Mammary epithelial cell (primary cell): ENCODE measurements around the gene DTX1.

Source experiments
- EZH2 ChIP-seq: IDR thresholded peaks from 2 replicates; pipeline ENCODE4 v1.6.1; 2012; ENCODE audit warnings: low read length, inconsistent platforms, borderline replicate concordance
- TF ChIP-seq, protein P1 (sequence below), 2 donors: IDR thresholded peaks in 1 of 2; conservative IDR thresholded peaks in 1 of 2; 2 replicates each; pipeline ENCODE4 v1.5.1; 2011 to 2012; ENCODE audit warnings: inconsistent platforms in 2 of 2, low read length in 2 of 2, mild to moderate bottlenecking in 2 of 2, control low read depth in 1 of 2, low read depth in 1 of 2; ENCODE audit not compliant: insufficient read depth in 1 of 2; ENCODE audit errors: extremely low read depth in 1 of 2

DNA sequence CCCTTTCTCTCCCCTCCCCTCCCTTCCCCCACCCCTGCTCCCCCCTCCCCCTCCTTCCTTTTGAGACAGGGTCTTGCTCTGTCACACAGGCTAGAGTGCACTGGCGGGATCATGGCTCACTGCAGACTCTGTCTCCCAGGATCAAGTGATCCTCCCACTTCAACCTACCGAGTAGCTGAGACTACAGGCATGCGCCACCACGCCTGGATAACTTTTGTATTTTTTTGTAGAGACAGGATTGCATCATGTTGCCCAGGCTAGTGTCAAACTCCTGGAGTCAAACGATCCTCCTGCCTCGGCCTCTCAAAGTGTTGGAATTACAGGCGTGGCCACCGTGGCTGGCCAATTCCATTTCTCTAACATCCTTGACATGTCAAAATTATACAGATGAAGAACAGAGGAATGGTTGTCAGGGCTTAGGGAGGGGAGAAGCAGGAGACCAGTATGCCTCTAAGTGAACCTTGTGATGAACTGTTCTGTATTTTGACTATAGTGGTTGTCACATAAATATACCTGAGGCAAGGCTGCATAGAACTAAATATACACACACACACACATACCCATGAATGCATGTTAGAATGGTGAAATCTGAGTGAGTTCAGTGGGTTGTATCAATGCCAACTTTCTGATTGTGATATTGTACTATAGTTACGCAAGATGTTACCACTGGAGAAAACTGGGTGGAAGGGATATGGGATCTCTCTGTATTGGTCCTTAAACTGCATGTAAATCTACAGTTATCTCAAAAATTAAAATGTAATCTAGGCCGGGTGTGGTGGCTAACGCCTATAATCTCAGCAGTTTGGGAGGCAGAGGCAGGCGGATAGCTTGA lies 89.4 kb downstream of the DTX1 start:
- TF ChIP-seq, protein P1, sequence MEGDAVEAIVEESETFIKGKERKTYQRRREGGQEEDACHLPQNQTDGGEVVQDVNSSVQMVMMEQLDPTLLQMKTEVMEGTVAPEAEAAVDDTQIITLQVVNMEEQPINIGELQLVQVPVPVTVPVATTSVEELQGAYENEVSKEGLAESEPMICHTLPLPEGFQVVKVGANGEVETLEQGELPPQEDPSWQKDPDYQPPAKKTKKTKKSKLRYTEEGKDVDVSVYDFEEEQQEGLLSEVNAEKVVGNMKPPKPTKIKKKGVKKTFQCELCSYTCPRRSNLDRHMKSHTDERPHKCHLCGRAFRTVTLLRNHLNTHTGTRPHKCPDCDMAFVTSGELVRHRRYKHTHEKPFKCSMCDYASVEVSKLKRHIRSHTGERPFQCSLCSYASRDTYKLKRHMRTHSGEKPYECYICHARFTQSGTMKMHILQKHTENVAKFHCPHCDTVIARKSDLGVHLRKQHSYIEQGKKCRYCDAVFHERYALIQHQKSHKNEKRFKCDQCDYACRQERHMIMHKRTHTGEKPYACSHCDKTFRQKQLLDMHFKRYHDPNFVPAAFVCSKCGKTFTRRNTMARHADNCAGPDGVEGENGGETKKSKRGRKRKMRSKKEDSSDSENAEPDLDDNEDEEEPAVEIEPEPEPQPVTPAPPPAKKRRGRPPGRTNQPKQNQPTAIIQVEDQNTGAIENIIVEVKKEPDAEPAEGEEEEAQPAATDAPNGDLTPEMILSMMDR (conservative IDR thresholded peaks at IDR 0.05 in 1 of 2, IDR thresholded peaks at IDR 0.05 in 1 of 2; ENCODE audit: extremely low read depth in 1 of 2, insufficient read depth in 1 of 2, low read depth in 1 of 2, low read length in 2 of 2): no peak
- TF ChIP-seq EZH2: no peak
